Measurements from ENCODE around the gene LRRN2. TPM values are rescaled to one million over a fixed set of nuclear protein-coding genes. Genes with fewer than 3 reads are reported as not detected.
"Not testable (repeated sequence)": the region's sequence is repeated elsewhere in the genome, so short reads cannot be mapped to it uniquely, and the experiment has no call there.

LRRN2 gene
- total RNA-seq, 1 donor from 2014 or later, result 7.7 TPM

DNA sequence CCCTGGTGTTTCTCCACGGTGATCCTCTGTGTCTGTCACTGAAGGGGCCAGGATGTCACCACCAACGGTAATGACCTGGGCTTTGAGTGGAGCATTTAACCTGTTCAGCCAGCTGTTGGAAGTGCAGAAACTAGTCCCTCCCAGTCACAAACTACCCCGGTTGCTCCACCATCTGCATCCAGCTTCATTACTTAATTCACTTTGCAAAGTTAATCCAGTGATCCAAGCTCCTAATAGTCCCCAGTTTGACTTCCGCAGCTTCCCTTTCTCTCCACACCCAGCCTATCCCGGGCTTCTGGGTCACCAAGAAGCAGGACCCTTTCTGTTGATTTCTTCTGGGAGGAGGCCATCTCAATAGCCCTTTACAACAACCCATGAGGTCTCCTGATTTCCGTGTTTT lies 105.9 kb downstream of the LRRN2 start:
- no peak for FAIRE-seq
- no peak for DNase-seq (ENCODE audit: low spot score in 2 of 2)

DNA sequence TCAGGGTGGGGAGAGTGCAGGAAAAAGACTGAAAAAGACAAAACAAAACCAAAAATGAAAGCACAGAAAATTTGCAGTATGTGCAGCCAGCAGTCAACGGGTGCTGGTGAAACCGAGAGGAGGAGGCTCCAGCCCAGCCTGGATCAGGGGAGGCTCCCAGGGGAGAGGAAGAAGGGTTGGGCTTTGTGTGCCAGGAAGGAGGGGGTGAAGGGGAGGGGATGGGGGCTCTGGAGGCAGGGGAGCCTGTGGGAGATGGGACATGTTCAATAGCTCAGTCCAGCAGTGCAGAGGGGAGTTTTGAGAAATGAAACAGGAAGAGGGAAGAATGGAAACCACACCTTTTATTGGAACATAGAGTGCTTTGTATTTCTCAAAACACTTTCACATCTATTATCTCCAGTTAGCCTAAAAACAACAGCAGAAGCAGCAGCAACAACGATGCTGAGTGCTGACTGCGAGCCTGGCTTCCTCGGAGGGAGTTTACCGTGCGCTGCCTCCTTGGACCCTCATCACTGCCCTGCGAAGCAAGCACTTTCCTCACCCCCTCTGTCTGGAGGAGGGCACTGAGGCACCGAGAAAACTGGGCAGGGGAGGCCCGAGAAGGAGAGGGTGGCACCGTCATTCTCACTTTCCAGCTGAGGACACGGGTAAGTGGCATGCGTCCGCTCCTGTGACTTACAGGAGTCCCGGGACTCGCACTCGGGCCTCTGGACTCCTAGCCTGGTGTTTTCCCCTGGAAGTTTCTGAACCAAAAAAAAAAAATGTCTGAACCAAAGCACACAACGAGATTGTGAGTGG lies 106.5 kb downstream of the LRRN2 start:
- FAIRE-seq, result no peak
- DNase-seq (ENCODE audit: low spot score in 2 of 2), result no peak

DNA sequence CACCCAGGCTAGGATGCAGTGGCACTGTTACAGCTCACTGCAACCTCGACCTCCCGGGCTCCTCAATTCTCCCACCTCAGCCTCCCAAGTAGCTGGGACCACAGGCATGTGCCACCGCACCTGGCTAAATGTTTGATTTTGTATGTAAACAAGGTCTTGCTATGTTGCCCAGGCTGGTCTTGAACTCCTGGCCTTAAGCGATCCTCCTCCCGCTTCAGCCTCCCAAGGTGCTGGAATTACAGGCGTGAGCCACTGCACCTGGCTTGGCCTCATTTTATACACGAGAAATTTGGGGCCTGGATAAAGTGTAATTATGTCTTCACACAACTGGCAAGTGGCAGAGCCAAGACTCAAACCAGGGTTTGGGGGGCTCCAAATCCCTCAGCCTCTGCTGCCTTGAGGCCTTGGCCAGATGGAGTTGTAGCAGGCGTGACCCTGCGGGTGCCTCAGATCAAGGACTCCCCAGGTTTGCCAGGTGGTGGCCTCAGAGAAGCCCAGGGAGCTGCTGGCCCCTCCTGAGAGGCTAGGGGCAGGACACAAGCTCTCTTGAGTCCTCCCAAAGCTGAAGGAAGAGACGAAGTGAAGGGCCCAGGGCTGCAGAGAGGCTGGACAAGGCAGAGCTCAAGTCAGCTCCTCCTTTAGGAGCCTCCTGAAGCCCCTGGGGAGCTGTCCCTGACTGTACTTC lies 107.6 kb downstream of the LRRN2 start:
- DNase-seq (ENCODE audit: low spot score in 2 of 2) (no peak), FAIRE-seq (no peak)

DNA sequence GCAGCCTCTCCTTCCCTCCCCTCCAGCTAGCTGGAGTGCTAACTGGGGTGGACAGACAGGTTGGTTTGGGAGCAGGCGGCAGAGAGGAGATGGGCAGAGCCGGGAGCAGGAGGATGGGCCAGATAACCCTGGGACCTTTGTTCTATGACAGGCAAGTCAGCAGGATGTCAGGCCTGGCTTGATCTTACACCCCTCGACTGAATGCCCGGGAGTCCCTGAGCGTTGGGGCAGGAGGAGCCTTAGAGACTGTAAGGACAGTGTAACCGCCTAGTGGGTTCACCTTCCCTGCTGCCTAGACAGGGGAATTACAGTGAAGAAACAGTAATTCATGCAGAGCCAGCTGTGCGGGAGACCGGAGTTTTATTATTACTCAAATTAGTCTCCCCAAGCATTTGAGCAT lies 109.1 kb downstream of the LRRN2 start:
- DNase-seq (ENCODE audit: low spot score in 2 of 2), result no peak
- no peak for FAIRE-seq

DNA sequence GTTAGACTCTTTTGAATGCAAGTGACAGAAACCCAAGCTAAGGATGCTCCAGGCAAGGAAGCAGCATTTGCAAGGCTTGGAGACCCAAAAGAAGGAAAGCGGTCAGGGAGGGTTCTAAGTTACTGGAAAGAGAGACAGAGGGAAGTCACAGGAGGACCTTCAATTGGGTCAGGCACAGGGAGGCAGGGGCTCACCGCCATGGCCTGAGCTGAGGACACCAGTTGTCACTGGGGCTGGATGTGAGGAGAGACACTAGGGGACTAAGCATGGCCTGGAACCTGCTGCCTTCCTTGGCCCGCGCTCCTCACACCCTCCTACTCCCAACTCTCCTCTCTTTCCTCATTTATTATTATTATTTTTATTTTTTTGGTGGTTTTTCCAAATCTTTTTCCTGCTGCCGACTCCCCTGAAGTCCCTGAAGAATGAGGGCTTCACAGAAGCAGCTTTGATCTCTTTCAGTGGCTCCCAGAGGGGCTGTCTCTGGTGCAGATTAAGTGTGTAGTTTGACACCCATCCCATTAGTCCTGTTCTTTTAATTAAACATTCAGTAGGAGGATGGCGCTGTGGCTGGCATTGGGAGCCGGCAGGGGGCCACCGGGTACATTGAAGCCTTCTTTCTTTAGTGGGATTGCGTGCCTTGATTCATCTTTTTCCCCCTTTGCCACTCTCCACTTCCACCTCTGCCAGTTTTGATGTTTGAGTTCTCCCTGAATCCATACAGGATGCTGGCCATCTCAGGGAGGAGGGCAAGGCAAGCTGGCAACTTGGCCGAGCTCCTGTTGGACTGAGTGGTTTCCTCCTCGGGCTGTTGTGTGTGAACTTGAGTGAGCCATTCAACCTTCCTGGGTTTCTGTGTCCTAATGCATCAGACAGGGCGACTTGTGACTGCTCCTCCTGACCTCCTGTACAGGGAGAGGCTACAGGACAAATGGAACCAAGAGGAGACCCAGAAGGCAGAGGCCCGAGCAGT lies 110.0 kb downstream of the LRRN2 start:
- FAIRE-seq (no peak), DNase-seq (ENCODE audit: low spot score in 2 of 2) (no peak)

DNA sequence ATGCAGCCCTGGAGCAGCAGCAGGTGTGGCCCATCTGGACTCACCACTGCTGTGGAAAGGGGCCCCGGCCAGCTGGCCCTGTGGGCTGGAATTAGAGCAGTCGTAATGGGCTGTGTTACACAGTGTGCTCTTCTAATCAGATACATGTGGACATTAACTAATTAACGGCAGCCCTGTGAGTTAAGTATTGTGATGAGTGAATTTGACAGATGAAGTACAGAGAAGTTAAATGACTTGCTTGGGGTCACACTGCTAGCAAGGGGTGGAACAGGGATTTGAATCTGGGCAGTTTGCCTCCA lies 110.7 kb downstream of the LRRN2 start:
- no peak for FAIRE-seq
- DNase-seq (ENCODE audit: low spot score in 2 of 2), result no peak

DNA sequence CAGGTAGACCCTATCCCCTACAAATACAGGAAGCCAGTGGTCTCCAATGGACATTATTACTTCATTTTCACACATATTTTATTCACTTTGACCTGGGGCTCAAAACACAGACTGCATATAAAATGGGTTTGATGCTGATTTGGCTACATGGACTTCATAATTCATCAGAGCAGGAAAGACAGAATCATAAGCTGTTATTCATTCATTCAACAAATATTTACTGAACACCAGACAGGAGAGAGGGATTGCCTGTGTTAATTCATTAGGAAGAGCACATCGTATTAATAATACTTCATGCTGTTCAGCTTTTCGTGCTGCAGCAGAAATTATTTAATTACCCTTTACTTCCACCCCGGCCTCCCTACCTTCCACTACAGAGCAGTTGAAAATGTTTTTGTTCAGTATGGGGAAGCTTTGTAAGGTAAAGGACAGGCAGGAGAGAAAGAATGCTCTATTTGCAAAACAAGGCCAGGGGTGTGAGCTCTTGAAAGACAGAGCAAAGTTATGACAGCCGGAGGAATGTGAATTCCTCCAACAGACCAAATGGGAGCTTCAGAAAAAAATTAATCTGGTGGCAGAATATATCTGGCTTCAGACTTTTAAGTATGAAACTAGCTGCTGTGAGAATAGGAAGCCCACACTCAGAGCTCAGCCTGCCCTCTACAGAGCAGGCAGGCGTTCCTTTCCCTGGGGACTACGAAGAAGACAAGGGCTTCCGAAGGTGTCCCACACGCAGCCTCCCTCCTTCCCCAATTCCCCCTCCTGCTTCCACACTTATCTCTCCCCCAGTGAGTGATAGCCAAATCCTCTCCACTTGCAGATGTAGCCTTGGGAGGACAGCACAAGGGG lies 111.3 kb downstream of the LRRN2 start:
- no peak for DNase-seq (ENCODE audit: low spot score in 2 of 2)
- no peak for FAIRE-seq

DNA sequence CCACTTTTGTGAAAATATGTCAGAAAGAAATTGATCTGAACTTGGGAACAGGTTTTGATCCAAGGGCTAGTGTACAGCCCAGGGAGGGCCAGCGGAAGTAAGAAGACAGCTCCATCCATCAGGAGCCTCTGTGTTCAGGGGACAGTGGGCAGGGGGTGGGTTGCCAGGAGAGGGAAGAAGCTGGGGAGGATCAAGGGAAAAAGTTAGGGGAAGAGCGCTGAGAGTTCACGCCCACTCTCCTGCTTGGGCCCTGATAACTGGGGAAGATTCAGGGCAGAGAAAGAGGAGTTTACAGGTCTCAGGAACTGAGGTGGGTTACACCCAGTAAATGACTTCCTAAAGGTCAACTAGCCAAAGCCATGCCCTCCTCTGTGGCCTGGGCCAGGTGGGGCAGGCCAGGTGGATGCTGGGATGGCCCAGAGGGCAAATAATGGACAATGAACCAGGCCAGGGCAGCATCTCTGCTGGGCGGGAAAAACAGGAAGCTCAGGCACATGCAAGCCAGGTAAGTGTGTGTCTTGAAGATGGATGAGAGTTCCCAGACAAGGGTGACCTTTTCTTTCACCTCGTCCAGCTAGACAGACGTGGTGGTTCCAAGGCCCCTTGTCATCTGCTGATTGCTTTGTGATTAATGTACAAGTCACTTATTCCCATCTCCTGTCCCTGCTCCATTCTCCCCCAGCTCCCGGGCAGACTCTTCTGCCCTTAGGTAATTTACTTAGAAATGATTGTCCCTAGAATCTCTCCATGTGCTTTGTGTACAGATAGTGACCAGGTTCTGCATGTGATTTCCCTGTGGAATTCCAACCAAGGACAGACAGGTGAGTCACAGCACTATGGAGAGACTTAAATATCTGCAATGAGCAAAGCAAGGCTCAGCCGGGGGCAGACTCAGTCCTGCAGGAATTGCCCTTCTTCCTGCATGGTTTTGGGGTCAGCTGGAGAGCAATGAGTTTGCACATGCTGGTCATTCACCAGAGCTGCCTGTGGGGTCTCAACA lies 112.3 kb downstream of the LRRN2 start:
- DNase-seq (ENCODE audit: low spot score in 2 of 2) (no peak), FAIRE-seq (no peak)

DNA sequence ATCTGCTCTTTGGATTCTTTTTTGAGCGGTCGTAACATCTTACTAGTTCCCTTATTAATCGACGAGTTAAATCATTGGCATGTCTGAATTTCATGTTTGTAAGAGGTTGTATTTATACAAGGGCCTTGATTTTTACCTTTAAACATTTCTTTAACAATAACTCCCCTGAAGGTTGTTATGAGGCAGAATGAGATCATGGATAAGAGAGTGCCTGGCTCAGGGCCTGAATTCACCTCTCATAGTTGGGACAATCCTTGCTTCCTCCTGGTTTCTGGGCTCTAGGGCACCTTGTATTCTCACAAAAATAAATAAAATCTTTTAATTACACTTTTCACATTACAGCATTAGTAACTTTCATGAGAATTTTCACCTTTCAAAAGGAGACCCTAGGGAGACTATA lies 113.9 kb downstream of the LRRN2 start:
- DNase-seq (ENCODE audit: low spot score in 2 of 2), result no peak
- FAIRE-seq, result no peak

DNA sequence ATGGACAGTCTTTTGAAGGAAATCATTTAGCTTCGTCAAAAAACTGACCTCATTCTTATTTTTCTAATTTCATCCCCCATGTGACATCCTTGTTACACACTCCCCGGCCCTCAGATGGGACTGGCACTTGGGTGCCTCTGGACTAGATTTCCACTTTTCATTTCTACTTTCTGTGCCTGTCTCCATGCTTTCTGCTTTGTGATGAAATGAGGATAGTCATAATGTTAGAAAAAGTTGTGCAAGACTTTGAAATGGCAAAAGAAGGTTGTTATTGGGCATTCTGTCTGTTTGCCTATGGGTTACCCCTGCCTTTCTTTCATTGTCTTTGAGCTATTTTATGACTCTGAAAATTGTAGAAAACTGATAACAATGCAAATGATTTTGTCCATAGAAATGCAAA lies 114.4 kb downstream of the LRRN2 start:
- FAIRE-seq (no peak), DNase-seq (ENCODE audit: low spot score in 2 of 2) (no peak)

DNA sequence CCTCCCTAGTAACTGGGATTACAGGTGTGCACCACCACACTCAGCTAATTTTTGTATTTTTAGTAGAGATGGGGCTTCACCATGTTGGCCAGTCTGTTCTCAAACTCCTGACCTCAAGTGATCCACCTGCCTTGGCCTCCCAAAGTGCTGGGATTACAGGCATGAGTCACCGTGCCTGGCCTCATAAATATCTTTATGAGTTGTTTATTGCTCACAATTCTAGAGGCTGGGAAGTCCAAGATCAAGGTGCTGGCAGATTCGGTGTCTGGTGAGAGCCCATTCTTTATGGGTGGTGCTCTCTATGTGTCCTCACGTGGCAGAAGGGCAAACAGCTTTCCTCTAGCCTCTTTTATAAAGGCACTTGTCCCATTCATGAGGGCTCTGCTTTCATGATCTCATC lies 115.5 kb downstream of the LRRN2 start:
- FAIRE-seq; DNase-seq (ENCODE audit: low spot score in 2 of 2): not testable (repeated sequence)

DNA sequence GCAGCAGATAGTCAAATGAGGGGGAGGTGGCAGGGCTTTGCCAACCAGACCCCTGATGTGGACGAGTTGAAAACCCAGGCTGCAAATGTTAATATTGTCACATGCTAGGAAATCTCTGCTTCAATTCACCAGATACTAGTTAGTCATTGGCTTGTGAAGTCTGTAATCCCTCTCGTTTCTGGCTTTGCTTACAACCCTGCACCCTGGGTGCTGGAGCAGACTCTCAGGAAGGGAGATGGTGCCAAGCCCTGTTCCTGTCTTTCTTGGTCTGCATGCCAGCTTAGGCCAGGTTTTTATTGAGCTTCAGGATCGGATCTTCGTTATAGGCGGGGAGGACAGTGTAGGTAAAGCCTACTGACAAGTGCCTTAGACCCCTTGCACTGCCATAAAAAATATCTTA lies 116.1 kb downstream of the LRRN2 start:
- FAIRE-seq, result no peak
- no peak for DNase-seq (ENCODE audit: low spot score in 2 of 2)

DNA sequence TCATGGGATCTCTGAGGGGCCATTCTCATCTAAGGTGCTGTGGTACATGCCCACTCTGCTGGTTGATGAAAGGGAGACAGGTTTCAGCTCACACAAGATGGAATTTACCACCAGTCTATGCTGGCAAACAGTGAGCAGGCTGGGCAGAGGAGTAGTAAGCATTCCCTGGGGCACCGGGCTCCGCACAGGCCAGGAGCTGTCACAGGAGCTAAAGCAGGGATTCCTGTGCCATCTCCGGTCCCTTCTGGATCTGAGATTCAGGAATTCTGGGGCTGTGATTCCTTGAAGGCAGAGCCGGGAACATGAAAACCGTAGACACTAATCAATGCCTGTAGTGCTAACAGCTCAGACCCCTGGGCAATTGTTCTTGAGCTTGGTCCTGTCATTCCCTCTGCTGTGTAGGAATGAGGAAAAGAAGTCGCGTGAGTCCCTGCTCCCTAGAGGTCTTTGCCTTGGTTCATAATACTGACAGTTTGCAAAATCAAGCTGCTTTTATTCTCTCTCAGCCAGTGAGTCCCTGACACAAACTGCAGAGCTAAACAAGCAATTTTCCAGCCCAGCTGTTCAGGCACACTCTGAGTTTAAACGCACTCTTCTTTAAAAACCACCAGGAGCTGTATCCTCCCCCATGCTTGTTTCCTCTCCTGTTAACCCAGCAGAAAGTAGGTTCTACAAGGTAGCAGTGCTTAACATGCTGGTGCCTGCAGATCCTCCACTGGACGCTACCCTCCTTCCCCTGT lies 116.8 kb downstream of the LRRN2 start:
- FAIRE-seq, result no peak
- no peak for DNase-seq (ENCODE audit: low spot score in 2 of 2)

Small RNA genes lying within 50 kb of the gene (small RNA-seq; reads per million reads assigned to genes)
- not detected for gene RF00601
- gene RNA5SP75, result not detected

Other genes with a start within 250 kb of the LRRN2 start
- 24.5 TPM for gene PIK3C2B, start 190.9 kb downstream of the LRRN2 start, total RNA-seq
- 46.9 TPM for gene MDM4, start 169.3 kb downstream of the LRRN2 start, total RNA-seq
- gene NFASC, start 185.1 kb upstream of the LRRN2 start, total RNA-seq, result 27.3 TPM